Activated naive CD8-positive, alpha-beta T cell treated with anti-CD3 and anti-CD28 coated beads, Interleukin-2, amount 50 U/mL, for 16 hours (primary cell): ENCODE results near the gene YIPF2.
"Not testable (repeated sequence)": the region's sequence is repeated elsewhere in the genome, so short reads cannot be mapped to it uniquely, and the experiment has no call there.

Experiments
- DNase-seq: peaks from one replicate; pipeline ENCODE4 v3.0.0-alpha.2; 2020; ENCODE audit warnings: low read depth, low spot score

The YIPF2 gene

GRCh38 chr19:10928563-10929401, at the start of gene YIPF2, which contains the start of gene TIMM29:
YIPF2 (minus strand) TSS chr19:10928639; CDS start chr19:10928410, 229 bp downstream.
TIMM29 (plus strand) TSS chr19:10928811; CDS start chr19:10928823, 12 bp downstream.
- DNase-seq, result peak; percentile 94

GRCh38 chr19:10977742-10978092, 49.3 kb upstream of the YIPF2 start:
- DNase-seq, result no peak

GRCh38 chr19:10976131-10976892, 47.9 kb upstream of the YIPF2 start:
- no peak for DNase-seq

GRCh38 chr19:10975374-10976130, 47.1 kb upstream of the YIPF2 start:
- DNase-seq, result no peak

GRCh38 chr19:10971107-10971726, 42.8 kb upstream of the YIPF2 start:
- DNase-seq, result no peak

DNA sequence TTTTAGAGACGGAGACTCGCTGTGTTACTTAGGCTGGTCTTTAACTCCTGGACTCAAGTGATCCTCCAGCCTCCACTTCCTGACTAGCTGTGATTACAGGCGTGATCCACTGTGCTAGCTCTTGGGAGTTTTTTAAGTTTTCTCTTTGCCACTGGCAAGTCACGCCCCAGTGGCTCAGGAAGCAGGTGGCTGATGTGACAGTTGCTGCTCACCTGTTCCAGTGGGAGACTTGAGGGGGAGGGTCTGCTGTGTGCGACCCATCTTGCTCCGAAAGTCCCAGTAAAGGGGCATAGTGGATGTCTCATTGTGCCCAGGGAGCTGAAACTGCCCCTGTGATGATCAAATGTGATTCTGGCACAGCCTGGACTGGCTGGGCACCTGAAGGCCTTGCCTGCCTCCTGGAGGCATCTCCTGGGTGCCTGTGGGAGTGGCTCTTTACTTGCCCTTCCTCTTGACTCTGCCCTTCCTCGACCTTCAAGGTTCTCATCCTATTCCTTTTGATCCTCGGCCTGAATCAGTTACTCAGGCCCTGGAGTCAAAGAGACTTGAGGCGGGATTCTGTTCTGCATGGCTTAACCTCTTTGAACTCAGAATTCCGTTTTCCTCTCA, 40.2 kb upstream of the YIPF2 start:
- no peak for DNase-seq

DNA sequence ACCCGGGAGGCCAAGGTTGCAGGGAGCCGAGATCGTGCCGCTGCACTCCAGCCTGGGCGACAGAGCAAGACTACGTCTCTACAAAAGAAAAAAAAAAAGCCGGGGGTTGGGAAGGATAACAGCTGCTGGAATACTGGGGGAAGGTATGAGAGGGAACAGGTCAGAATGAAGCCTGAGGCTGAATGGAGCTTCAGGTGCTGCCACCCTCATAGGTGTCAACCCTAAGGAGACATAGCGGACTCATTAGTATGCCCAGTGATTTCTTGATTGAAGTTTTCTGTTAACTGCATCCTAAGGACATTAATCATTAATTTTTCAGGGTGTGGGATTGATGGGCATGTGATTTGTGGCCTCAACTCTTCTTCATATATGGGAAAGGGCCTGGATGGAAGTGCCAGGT, 38.4 kb upstream of the YIPF2 start:
- DNase-seq, result no peak

- DNase-seq, result no peak
Observed at GRCh38 chr19:10965398-10965797, 37.0 kb upstream of the YIPF2 start.

- no peak for DNase-seq
Observed at GRCh38 chr19:10964903-10965302, 36.5 kb upstream of the YIPF2 start.

GRCh38 chr19:10963865-10964264, 35.4 kb upstream of the YIPF2 start:
- DNase-seq, result no peak

- DNase-seq, result no peak
Observed at GRCh38 chr19:10962863-10963262, 34.4 kb upstream of the YIPF2 start.

GRCh38 chr19:10961073-10961860, 32.8 kb upstream of the YIPF2 start:
- no peak for DNase-seq

- peak; percentile 96 for DNase-seq
Observed at GRCh38 chr19:10960314-10961072, 32.1 kb upstream of the YIPF2 start, which contains the start of gene SMARCA4. SMARCA4 (plus strand) TSS chr19:10961030; CDS start chr19:10984152, 23,122 bp downstream.

- DNase-seq, result not testable (repeated sequence)
Observed at GRCh38 chr19:10959277-10959968, 31.0 kb upstream of the YIPF2 start.

GRCh38 chr19:10952809-10953208, 24.4 kb upstream of the YIPF2 start:
- no peak for DNase-seq

DNA sequence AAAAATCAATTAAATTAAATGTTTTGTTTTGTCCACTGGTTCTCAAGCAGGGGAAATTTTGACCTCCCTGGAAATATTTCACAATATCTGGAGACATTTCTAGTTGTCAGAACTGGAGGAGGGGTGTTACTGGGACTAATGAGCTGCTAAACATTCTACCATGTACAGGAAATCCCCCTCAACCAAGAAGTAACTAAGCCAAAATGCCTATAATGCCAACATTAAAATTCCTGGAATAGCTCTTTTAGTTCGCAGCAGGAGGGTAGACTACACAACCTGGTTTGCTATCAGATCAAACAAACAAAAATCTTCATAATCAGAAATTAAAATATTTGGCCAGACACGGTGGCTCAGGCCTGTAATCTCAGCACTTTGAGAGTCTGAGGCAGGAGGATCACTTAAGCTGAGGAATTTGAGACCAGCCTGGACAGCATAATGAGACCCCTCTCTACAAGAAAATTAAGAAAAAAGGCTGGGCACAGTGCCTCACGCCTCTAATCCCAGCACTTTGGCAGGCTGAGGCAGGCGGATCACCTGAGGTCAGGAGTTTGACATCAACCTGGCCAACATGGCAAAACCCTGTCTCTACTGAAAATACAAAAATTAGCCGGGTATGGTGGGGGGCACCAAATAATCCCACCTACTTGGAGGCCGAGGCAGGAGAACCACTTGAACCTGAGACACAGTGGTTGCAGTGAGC, 18.7 kb upstream of the YIPF2 start:
- no peak for DNase-seq

- no peak for DNase-seq
Observed at GRCh38 chr19:10945264-10945663, 16.8 kb upstream of the YIPF2 start.

GRCh38 chr19:10943412-10943811, 15.0 kb upstream of the YIPF2 start:
- not testable (repeated sequence) for DNase-seq
